CD4-positive, alpha-beta T cell (primary cell): ENCODE data around the gene SLAMF9. TPM values are rescaled to one million over a fixed set of nuclear protein-coding genes. Genes with fewer than 3 reads are reported as not detected.

ENCODE experiments used
- ATAC-seq: fragments of 200-7000 bp; cut with Tn5 transposase; one replicate; pipeline ENCODE4 v1.10.0; 2022; ENCODE audit warnings: mild to moderate bottlenecking; ENCODE audit not compliant: poor library complexity
- CTCF ChIA-PET: fragments of 350-600 bp; sonication (Branson Sonifier 250); formaldehyde crosslinking; loops from one replicate; lab custom pipeline; 2021; ENCODE audit warnings: antibody characterized with exemption, inconsistent platforms; lab: Charles Lee
- POLR2A ChIA-PET: fragments of 350-600 bp; sonication (Branson Sonifier 250); formaldehyde crosslinking; loops from one replicate; lab custom pipeline; 2021; ENCODE audit warnings: antibody characterized with exemption, inconsistent platforms; lab: Charles Lee
- DNase-seq, 14 experiments: peaks; one replicate each; pipeline ENCODE4 v3.0.0-alpha.2; 2013 to 2020; ENCODE audit warnings: mixed read lengths in 2 of 14
- H3K27ac ChIP-seq, 2 donors: one replicate each; pipeline versions ENCODE4 v1.5.1 to v1.7.0; 2013; ENCODE audit warnings: low read length in 2 of 2, low read depth in 1 of 2, mild to moderate bottlenecking in 1 of 2
- H3K27me3 ChIP-seq, 2 experiments: 1 replicate in 1 of 2; 2 replicates in 1 of 2; pipeline versions ENCODE4 v1.6.1 to v1.7.0; 2013; ENCODE audit warnings: low read length in 2 of 2, control low read depth in 1 of 2, mild to moderate bottlenecking in 1 of 2, moderate library complexity in 1 of 2; ENCODE audit not compliant: insufficient read depth in 2 of 2, control insufficient read depth in 1 of 2
- H3K36me3 ChIP-seq: one replicate; pipeline ENCODE4 v1.6.1; 2013; ENCODE audit warnings: low read length, control low read depth; ENCODE audit not compliant: insufficient read depth
- H3K4me1 ChIP-seq: one replicate; pipeline ENCODE4 v1.6.1; 2013; ENCODE audit warnings: low read length, control low read depth; ENCODE audit not compliant: insufficient read depth
- H3K4me3 ChIP-seq: one replicate; pipeline ENCODE4 v1.5.1; 2013; ENCODE audit warnings: mild to moderate bottlenecking, low read length, moderate library complexity
- H3K9me3 ChIP-seq, 2 experiments: 1 replicate in 1 of 2; 2 replicates in 1 of 2; pipeline versions ENCODE4 v1.6.1 to v1.7.0; 2013; ENCODE audit warnings: low read length in 2 of 2, mild to moderate bottlenecking in 2 of 2, control low read depth in 1 of 2, moderate library complexity in 1 of 2; ENCODE audit not compliant: control insufficient read depth in 1 of 2, insufficient read depth in 1 of 2
- H3K27ac Mint-ChIP-seq: one replicate; pipeline ENCODE4 v1.8.0; 2020; ENCODE audit warnings: mixed read lengths
- H3K27me3 Mint-ChIP-seq: one replicate; pipeline ENCODE4 v1.8.0; 2021; ENCODE audit warnings: mixed read lengths
- H3K36me3 Mint-ChIP-seq: one replicate; pipeline ENCODE4 v1.8.0; 2021; ENCODE audit warnings: low read depth, mixed read lengths
- H3K4me1 Mint-ChIP-seq: one replicate; pipeline ENCODE4 v1.8.0; 2021; ENCODE audit warnings: low read depth, mixed read lengths
- H3K4me3 Mint-ChIP-seq: one replicate; pipeline ENCODE4 v1.8.0; 2020; ENCODE audit warnings: mild to moderate bottlenecking, mixed read lengths
- H3K9me3 Mint-ChIP-seq: one replicate; pipeline ENCODE4 v1.8.0; 2020; ENCODE audit warnings: mixed read lengths
- intact Hi-C, 2 experiments: fragments of 100-400 bp; cut with DNase I in 1 of 2; cut with micrococcal nuclease in 1 of 2; formaldehyde crosslinking; loops; one replicate each; pipeline versions ENCODE4 v1.15.1 to v1.9.0; 2023 to 2025; cut with DNase I, micrococcal nuclease
- total RNA-seq, 174 experiments: library from RNA in 2 of 174; stranded (reverse) in 2 of 174; gene quantifications; one replicate each; pipeline ENCODE4 v1.2.3 and lab custom pipeline; 2021 to 2026
- TF ChIP-seq, protein P1 (sequence below): fragments of 200-600 bp; IDR thresholded peaks from one replicate; pipeline ENCODE4 v1.8.0; 2022; ENCODE audit warnings: antibody characterized with exemption, mild to moderate bottlenecking

The SLAMF9 gene
- total RNA-seq, 2 experiments from 2014 or later: not detected

DNA sequence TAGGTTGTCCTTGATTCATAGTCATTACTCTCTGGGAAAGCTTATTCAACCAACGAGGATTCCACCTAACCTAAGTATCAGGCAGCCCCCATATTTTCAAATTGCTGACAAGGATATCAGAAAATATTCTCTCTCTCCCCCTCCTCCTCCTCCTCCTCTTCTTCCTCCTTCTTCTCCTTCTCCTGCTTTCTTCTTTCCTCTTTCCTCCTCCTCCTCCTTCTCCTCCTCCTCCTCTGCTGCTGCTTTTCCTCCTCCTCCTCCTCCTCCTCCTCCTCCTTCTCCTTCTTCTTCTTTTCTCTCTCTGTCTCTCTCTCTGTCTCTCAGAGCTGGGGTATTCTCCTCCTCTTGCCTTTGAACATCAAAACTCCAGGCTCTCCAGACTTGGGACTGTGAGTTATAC lies 6.1 kb downstream of the SLAMF9 start:
- CTCF ChIA-PET: no interaction called here
- Histone ChIP-seq H3K4me1 (peaks cover 15% of the 10 kb centered on the region), H3K36me3 (no peaks in the 10 kb centered on the region), H3K4me3 (no peak overlapping the region), H3K27me3 (peaks cover 22 to 39% of the 10 kb centered on the region in 2 experiments), H3K27ac (no peak overlapping the region), H3K9me3 (no peaks in the 10 kb centered on the region)
- POLR2A ChIA-PET: no interaction called here
- ATAC-seq (no peak), DNase-seq (no peak)
- no peak overlapping the region for H3K4me3 Mint-ChIP-seq
- H3K4me1 Mint-ChIP-seq: peaks cover 10% of the 10 kb centered on the region
- intact Hi-C loops: loop anchor here in 1 of 2 experiments (5.0 kb wide), 3 partner anchors 151 to 816 kb away; no protein-coding TSS in a partner anchor
- TF ChIP-seq, protein P1, sequence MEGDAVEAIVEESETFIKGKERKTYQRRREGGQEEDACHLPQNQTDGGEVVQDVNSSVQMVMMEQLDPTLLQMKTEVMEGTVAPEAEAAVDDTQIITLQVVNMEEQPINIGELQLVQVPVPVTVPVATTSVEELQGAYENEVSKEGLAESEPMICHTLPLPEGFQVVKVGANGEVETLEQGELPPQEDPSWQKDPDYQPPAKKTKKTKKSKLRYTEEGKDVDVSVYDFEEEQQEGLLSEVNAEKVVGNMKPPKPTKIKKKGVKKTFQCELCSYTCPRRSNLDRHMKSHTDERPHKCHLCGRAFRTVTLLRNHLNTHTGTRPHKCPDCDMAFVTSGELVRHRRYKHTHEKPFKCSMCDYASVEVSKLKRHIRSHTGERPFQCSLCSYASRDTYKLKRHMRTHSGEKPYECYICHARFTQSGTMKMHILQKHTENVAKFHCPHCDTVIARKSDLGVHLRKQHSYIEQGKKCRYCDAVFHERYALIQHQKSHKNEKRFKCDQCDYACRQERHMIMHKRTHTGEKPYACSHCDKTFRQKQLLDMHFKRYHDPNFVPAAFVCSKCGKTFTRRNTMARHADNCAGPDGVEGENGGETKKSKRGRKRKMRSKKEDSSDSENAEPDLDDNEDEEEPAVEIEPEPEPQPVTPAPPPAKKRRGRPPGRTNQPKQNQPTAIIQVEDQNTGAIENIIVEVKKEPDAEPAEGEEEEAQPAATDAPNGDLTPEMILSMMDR: no peak
- no peaks in the 10 kb centered on the region for H3K9me3 Mint-ChIP-seq
- no peaks in the 10 kb centered on the region for H3K36me3 Mint-ChIP-seq
- no peak overlapping the region for H3K27ac Mint-ChIP-seq
- peaks cover 40% of the 10 kb centered on the region for H3K27me3 Mint-ChIP-seq

DNA sequence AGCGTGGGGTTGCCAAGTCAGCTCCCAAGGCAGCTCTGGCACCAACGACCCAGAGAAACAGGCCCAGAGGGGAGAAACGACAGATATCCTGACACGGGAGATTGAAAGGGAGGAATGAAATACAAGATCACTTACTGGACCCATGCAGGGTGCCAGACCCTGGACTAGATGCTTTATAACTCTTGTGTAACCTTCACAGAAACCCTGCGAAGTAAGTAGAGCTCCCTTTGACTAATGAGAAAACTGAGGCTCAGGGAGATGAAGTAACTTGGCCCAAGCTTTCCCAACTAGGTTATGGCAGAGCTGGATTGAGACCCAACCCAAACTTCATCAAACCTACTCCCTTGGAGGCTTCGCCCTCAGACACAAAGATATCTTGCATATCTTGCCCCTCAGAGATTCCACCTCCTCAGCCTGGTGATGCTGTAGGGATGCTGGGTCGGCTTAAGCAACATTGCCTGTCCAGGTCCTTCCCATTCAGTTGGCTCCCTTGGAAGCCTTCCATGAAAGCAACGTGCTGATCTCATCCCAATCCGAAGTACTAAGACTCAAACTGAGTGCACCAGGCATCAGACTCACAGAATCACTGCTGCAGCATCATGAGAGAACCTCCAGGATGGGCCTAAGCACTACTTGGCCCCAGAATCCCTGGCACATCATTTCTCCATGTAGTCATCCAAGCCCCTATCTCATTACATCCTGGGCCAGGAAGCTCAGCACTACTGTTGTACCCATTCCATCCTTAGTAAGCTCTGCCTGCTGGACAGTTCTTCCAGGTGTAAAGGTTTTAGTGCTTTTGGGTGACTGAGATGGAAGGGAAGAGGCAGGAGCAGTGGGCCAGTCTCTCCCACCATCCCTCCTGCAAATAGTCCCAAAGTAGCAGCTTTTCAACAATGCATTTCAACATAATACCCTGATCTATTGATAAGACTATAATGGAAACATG lies 7.5 kb downstream of the SLAMF9 start:
- Histone ChIP-seq H3K9me3 (no peaks in the 10 kb centered on the region), H3K4me3 (no peak overlapping the region), H3K27ac (no peak overlapping the region), H3K36me3 (no peaks in the 10 kb centered on the region), H3K4me1 (peaks cover 15% of the 10 kb centered on the region), H3K27me3 (peaks cover 22 to 27% of the 10 kb centered on the region in 2 experiments)
- ChIA-PET POLR2A (interaction anchor here (1.0 to 1.6 kb wide), 6 partner anchors 9 to 61 kb away, joined by 3 to 7 read pairs (median 4); partner anchors contain the start of gene TAGLN2), CTCF (interaction anchor here (0.9 to 2.2 kb wide), 8 partner anchors 22 to 166 kb away, joined by 3 to 25 read pairs (median 7); partner anchors contain the start of genes DUSP23 and TAGLN2)
- peaks cover 10% of the 10 kb centered on the region for H3K4me1 Mint-ChIP-seq
- no peak for ATAC-seq
- intact Hi-C loops: loop anchor here in 1 of 2 experiments (5.0 kb wide), 3 partner anchors 149 to 814 kb away; no protein-coding TSS in a partner anchor
- no peaks in the 10 kb centered on the region for H3K9me3 Mint-ChIP-seq
- peaks cover 42% of the 10 kb centered on the region for H3K27me3 Mint-ChIP-seq
- DNase-seq: no peak
- H3K27ac Mint-ChIP-seq: no peak overlapping the region
- TF ChIP-seq, protein P1: no peak
- peak overlapping the region; percentile 23 for H3K4me3 Mint-ChIP-seq
- no peaks in the 10 kb centered on the region for H3K36me3 Mint-ChIP-seq

DNA sequence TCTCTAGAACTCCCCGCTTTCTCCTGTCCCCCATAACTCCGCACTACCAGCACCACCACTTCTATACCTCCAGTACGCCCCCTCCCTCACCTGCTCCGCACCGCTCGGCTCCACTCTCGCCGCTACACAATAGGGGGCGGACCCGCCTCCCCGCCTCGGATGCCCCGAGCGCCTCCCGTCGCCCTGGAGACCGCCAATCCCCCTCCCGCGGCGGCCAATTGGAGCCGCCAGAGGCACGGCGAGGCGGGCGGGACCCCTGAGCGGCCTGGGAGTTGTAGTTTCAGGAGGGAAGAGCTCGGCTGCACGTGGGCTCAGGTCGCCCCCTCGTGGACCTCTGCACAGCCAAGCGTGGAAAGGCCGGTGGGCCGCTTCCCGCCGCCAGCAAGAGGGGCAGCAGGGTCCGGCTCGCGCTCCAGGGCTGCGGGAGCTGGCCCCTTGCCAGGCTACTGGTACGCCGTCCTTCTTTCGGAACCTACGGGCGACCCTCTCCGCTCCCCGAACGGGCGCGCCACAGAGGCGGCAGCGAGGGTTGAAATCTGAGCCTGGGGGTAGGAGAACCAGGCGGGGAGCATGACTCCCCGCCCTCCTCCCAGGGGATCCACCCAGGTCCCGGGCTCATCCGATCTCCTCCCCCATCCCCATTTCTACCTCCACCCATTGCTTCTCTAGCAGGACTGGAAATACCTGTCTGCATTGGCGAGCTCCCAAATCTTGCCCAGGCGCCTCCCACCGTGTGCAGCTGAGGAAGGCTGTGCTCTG lies 8.4 kb downstream of the SLAMF9 start, which contains the start of gene IGSF9:
TSS of gene IGSF9 (minus strand) at position 131 of the 759 bp plus-strand sequence. CDS start 2,159 bp downstream, outside the sequence.
- Mint-ChIP-seq H3K36me3 (no peaks in the 10 kb centered on the region), H3K27ac (no peak within 1 kb of the TSS), H3K9me3 (no peaks in the 10 kb centered on the region), H3K4me3 (peak within 1 kb of the TSS; percentile 62), H3K4me1 (peaks cover 10% of the 10 kb centered on the region), H3K27me3 (peaks cover 42% of the 10 kb centered on the region)
- ChIA-PET CTCF (interaction anchor here (0.9 to 2.2 kb wide), 8 partner anchors 21 to 165 kb away, joined by 3 to 25 read pairs (median 7); partner anchors contain the start of genes DUSP23 and TAGLN2), POLR2A (interaction anchor here (1.0 to 1.6 kb wide), 7 partner anchors 9 to 62 kb away, joined by 3 to 7 read pairs (median 4); partner anchors contain the start of gene TAGLN2)
- Histone ChIP-seq H3K4me1 (peaks cover 15% of the 10 kb centered on the region), H3K27me3 (peaks cover 22 to 26% of the 10 kb centered on the region in 2 experiments), H3K9me3 (no peaks in the 10 kb centered on the region), H3K27ac (no peak within 1 kb of the TSS), H3K4me3 (peak within 1 kb of the TSS; percentile 46), H3K36me3 (no peaks in the 10 kb centered on the region)
- intact Hi-C loops: loop anchor here (1.0 to 5.0 kb wide), 4 partner anchors 147 to 813 kb away; no protein-coding TSS in a partner anchor
- peak; percentile 97 for ATAC-seq
- DNase-seq: peak; percentile 53 to 89 (median 72)
- TF ChIP-seq, protein P1: peak; percentile 63
